Activated CD4-positive, alpha-beta T cell treated with anti-CD3 and anti-CD28 coated beads, Interleukin-2, amount 10 ng/mL, durations not matched to agents 24 days and 14 days (primary cell): ENCODE measurements around the gene HNRNPLL. TPM values are rescaled to one million over a fixed set of nuclear protein-coding genes. Genes with fewer than 3 reads are reported as not detected.

ENCODE experiments used
- DNase-seq: peaks from one replicate; pipeline ENCODE4 v3.0.0; 2022
- H3K27ac Mint-ChIP-seq: one replicate; pipeline ENCODE4 v1.8.0; 2022; ENCODE audit warnings: mild to moderate bottlenecking, mixed read lengths
- H3K27me3 Mint-ChIP-seq: one replicate; pipeline ENCODE4 v1.8.0; 2022; ENCODE audit warnings: mixed read lengths
- H3K36me3 Mint-ChIP-seq: one replicate; pipeline ENCODE4 v1.8.0; 2022; ENCODE audit warnings: low read depth, mild to moderate bottlenecking, mixed read lengths
- H3K4me1 Mint-ChIP-seq: one replicate; pipeline ENCODE4 v1.8.0; 2021; ENCODE audit warnings: mixed read lengths
- H3K4me3 Mint-ChIP-seq: one replicate; pipeline ENCODE4 v1.8.0; 2022; ENCODE audit warnings: mild to moderate bottlenecking, moderate library complexity, mixed read lengths
- H3K9me3 Mint-ChIP-seq: one replicate; pipeline ENCODE4 v1.8.0; 2021; ENCODE audit warnings: mixed read lengths
- intact Hi-C: fragments of 100-400 bp; cut with micrococcal nuclease; formaldehyde crosslinking; loops from one replicate; pipeline ENCODE4 v1.15.1; 2023
- total RNA-seq: library from RNA; stranded (reverse); gene quantifications from 2 replicates; pipeline ENCODE4 v1.2.3, GENCODE V29; 2022

The HNRNPLL gene
- total RNA-seq, 1 donor from 2014 or later, result 80.3 TPM

DNA sequence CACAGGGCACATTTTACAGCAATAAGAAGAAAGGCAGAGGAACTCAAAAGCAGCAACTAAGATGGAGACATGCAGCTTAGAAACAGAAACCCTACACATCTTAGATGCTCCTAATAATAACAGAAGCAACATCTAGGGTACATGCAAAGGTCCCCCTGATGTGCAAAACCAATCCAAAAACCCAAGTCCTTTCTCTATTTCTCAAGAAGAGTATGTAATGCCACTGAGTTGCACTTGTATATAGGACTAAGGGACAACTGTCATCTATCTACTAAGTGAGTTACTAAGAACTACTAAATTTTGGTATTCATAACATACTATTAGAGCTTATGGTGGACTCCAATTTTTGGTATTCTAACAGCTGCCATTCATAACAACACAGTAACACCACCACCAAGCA, 28.4 kb downstream of the HNRNPLL start:
- peaks cover 58% of the 10 kb centered on the region for H3K36me3 Mint-ChIP-seq
- H3K27me3 Mint-ChIP-seq, result no peaks in the 10 kb centered on the region
- intact Hi-C loops, result no loop called here
- no peak for DNase-seq
- peak overlapping the region; percentile 15 for H3K27ac Mint-ChIP-seq
- H3K4me3 Mint-ChIP-seq, result no peak overlapping the region
- H3K4me1 Mint-ChIP-seq, result peaks cover 30% of the 10 kb centered on the region
- no peaks in the 10 kb centered on the region for H3K9me3 Mint-ChIP-seq

DNA sequence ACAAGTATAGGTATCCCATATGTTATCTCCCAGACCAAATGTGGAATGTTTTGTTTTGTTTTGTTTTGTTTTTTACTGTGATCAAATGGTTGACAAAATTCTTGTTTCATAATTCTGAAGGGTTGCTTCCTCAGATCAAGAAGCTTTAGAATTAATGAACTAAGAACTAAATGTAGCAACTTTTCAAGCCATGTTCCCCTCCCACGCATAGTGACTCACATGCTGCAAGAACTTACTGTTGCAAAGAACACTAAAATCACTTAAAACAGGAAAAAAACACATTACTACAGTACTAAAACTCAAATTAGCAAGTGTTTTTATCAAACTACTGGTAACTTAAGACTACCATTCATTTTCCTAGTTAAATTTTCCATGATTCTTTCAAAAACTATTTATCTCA, 30.6 kb downstream of the HNRNPLL start:
- H3K9me3 Mint-ChIP-seq, result no peaks in the 10 kb centered on the region
- no peak for DNase-seq
- H3K4me3 Mint-ChIP-seq, result peak overlapping the region; percentile 37
- peaks cover 26% of the 10 kb centered on the region for H3K4me1 Mint-ChIP-seq
- H3K27ac Mint-ChIP-seq, result peak overlapping the region; percentile 61
- peaks cover 62% of the 10 kb centered on the region for H3K36me3 Mint-ChIP-seq
- no peaks in the 10 kb centered on the region for H3K27me3 Mint-ChIP-seq
- intact Hi-C loops, result loop anchor here (1.0 kb wide), 1 partner anchor 10 kb away; no protein-coding TSS in a partner anchor

DNA sequence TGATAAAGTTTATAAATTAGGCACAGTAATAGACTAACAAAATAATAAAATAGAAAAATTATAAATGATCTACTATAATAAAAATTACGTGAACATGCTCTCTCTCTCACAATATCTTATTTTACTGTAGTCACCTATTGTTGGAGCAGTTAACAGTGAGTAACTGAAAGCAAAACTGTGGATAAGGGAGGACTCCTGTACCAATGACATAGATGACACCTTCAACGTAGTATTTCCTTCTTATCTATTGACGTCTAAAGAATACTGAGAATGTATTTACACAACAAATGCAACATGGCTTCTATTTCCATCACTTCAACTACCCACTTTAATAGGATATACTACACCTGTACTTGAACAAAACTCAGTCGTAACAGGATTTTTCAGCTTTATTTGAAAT, 31.5 kb downstream of the HNRNPLL start:
- Mint-ChIP-seq H3K27ac (no peak overlapping the region), H3K4me1 (peaks cover 22% of the 10 kb centered on the region), H3K4me3 (no peak overlapping the region), H3K27me3 (no peaks in the 10 kb centered on the region), H3K36me3 (peaks cover 58% of the 10 kb centered on the region), H3K9me3 (no peaks in the 10 kb centered on the region)
- no peak for DNase-seq
- intact Hi-C loops, result no loop called here

DNA sequence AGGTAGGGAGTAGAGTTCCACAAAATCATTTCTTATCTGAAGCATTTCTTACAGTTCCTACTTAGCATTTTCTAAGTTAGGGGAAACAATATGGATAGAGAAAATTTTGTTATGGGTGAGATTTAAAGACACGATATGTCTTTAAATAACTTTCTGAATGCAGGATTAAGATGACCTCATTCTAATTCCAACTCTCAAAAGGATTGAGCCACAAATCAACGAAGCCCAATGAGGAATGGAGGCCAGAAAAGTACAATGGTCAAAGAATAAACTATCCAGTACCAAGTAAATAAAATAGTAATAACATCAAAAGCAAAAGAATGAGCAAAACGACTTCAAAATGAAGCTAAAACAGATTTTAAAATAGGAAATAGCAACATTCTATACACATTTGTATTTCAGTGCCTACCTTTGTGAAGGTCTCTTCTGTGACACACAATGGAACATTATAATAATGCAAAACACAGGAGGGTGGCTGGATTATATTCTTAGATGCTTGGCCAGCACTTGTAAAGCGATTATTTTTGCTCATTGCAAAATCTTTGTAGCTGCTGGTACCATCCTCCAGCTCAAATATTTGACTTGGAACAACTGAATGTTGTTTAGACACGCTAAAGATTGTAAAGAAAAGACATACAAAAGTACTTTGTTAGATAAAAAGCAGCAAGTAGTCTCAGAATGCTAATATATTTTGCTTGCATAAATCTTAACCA, 33.8 kb downstream of the HNRNPLL start:
- H3K27me3 Mint-ChIP-seq, result no peaks in the 10 kb centered on the region
- no peak overlapping the region for H3K27ac Mint-ChIP-seq
- H3K4me3 Mint-ChIP-seq, result no peak overlapping the region
- intact Hi-C loops, result no loop called here
- peaks cover 53% of the 10 kb centered on the region for H3K36me3 Mint-ChIP-seq
- DNase-seq, result no peak
- peaks cover 14% of the 10 kb centered on the region for H3K4me1 Mint-ChIP-seq
- no peaks in the 10 kb centered on the region for H3K9me3 Mint-ChIP-seq

- intact Hi-C loops, result no loop called here
- Mint-ChIP-seq H3K4me3 (no peak overlapping the region), H3K9me3 (no peaks in the 10 kb centered on the region), H3K27me3 (no peaks in the 10 kb centered on the region), H3K36me3 (peaks cover 51% of the 10 kb centered on the region), H3K27ac (no peak overlapping the region), H3K4me1 (peaks cover 4% of the 10 kb centered on the region)
- DNase-seq, result no peak
Observed at GRCh38 chr2:38565333-38565732, 37.4 kb downstream of the HNRNPLL start.

DNA sequence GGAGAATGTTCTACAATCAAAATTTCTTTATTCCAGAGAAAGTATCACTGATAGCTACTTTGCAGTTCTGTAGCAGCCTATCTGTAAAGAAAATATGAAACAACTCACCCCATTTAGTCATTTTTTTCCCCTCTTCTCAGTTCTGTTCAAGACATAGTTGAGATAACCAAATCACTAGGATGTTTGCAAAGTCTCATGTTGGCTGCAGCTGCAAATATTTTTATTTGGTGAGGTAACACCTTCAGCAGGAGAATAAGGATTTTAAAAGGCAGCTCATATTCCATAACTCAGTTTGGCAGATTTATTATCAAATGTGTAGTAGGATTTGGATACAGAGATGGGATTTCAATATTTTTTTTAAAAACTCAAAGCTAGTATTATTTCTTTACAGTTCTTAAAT, 41.0 kb downstream of the HNRNPLL start:
- Mint-ChIP-seq H3K4me1 (no peaks in the 10 kb centered on the region), H3K9me3 (no peaks in the 10 kb centered on the region), H3K36me3 (peaks cover 34% of the 10 kb centered on the region), H3K27me3 (no peaks in the 10 kb centered on the region), H3K27ac (no peak overlapping the region), H3K4me3 (no peak overlapping the region)
- intact Hi-C loops, result loop anchor here (1.0 kb wide), 1 partner anchor 11 kb away; no protein-coding TSS in a partner anchor
- no peak for DNase-seq

DNA sequence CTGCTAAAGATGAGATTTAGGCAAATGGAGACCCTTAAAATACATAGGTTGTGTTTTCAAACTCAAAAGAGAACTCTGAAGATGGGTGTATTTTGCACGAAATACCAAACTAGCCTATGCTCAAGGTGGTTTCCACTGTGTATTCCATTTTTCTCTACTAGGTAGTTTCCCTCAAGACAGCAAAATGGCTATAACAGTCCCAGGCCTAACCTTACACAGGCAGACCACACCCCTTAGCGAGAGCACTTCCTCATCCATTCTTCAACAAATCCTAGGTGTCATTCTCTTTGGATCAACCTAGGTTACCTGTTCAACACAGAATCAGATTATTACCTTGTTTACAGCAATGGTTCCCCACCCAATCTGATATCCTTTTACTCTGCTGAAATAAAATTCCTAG, 42.6 kb downstream of the HNRNPLL start:
- no peaks in the 10 kb centered on the region for H3K9me3 Mint-ChIP-seq
- DNase-seq, result no peak
- peaks cover 31% of the 10 kb centered on the region for H3K36me3 Mint-ChIP-seq
- no peak overlapping the region for H3K4me3 Mint-ChIP-seq
- intact Hi-C loops, result no loop called here
- H3K27me3 Mint-ChIP-seq, result no peaks in the 10 kb centered on the region
- no peak overlapping the region for H3K27ac Mint-ChIP-seq
- no peaks in the 10 kb centered on the region for H3K4me1 Mint-ChIP-seq

GRCh38 chr2:38557981-38558380, 44.7 kb downstream of the HNRNPLL start:
- Mint-ChIP-seq H3K36me3 (peaks cover 26% of the 10 kb centered on the region), H3K4me3 (no peak overlapping the region), H3K9me3 (no peaks in the 10 kb centered on the region), H3K27ac (no peak overlapping the region), H3K27me3 (no peaks in the 10 kb centered on the region), H3K4me1 (no peaks in the 10 kb centered on the region)
- DNase-seq, result no peak
- intact Hi-C loops, result no loop called here

DNA sequence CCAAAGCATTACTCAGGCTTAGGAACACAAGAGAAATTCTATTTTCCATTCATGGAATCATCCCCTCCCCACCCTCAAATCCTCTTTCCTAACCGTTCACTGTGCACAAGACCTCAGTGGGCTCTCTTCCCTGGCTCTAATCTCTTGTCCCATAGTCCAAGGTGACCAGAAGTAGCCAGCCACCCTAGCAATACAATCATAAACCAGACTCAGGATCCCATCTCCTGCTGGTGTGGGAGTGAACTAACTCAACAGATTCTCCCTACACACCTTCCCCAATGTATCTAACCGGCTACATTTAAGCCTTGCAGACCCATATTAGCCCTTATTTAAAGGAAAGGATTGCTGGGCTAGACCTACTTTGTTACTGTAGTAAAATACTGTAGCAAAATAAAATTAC, 45.5 kb downstream of the HNRNPLL start:
- Mint-ChIP-seq H3K36me3 (peaks cover 28% of the 10 kb centered on the region), H3K27me3 (no peaks in the 10 kb centered on the region), H3K27ac (no peak overlapping the region), H3K9me3 (no peaks in the 10 kb centered on the region), H3K4me3 (no peak overlapping the region), H3K4me1 (peaks cover 3% of the 10 kb centered on the region)
- intact Hi-C loops, result no loop called here
- DNase-seq, result no peak

GRCh38 chr2:38556006-38556801, 46.5 kb downstream of the HNRNPLL start:
- H3K9me3 Mint-ChIP-seq, result no peaks in the 10 kb centered on the region
- peaks cover 21% of the 10 kb centered on the region for H3K36me3 Mint-ChIP-seq
- no peak for DNase-seq
- no peaks in the 10 kb centered on the region for H3K27me3 Mint-ChIP-seq
- intact Hi-C loops, result no loop called here
- H3K4me3 Mint-ChIP-seq, result no peak overlapping the region
- H3K4me1 Mint-ChIP-seq, result peaks cover 9% of the 10 kb centered on the region
- H3K27ac Mint-ChIP-seq, result no peak overlapping the region

DNA sequence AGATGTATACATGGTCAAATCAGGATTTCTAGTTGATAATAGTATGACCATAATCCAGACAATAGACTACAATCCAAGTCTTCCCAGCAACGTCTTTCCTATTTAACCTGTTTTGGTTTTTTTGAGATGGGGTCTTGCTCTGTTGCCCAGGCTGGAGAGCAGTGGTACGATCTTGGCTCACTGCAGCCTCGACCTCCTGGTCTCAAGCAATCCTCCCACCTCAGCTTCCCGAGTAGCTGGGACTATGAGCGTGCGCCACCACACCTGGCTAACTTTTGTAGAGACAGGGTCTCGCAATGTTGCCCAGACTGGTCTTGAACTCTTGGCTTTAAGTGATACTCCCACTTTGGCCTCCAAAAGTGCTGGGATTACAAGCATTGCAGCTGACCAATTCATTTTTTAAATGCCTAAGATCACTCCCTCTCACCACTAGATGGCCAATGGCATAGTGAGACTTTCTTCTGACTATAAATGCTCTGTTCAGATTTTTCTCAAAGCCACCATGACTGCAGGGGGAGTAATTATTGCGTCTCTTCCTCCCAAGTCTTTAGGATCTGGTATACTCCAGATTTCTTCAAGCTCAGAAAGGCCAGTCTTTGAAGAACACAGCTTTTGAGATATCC, 47.6 kb downstream of the HNRNPLL start:
- Mint-ChIP-seq H3K9me3 (no peaks in the 10 kb centered on the region), H3K27ac (no peak overlapping the region), H3K4me1 (peaks cover 9% of the 10 kb centered on the region), H3K4me3 (no peak overlapping the region), H3K27me3 (no peaks in the 10 kb centered on the region), H3K36me3 (peaks cover 21% of the 10 kb centered on the region)
- no peak for DNase-seq
- intact Hi-C loops, result no loop called here

GRCh38 chr2:38553554-38553953, 49.2 kb downstream of the HNRNPLL start:
- Mint-ChIP-seq H3K36me3 (peaks cover 17% of the 10 kb centered on the region), H3K4me3 (no peak overlapping the region), H3K27ac (no peak overlapping the region), H3K9me3 (no peaks in the 10 kb centered on the region), H3K4me1 (peaks cover 11% of the 10 kb centered on the region), H3K27me3 (no peaks in the 10 kb centered on the region)
- intact Hi-C loops, result no loop called here
- DNase-seq, result no peak

DNA sequence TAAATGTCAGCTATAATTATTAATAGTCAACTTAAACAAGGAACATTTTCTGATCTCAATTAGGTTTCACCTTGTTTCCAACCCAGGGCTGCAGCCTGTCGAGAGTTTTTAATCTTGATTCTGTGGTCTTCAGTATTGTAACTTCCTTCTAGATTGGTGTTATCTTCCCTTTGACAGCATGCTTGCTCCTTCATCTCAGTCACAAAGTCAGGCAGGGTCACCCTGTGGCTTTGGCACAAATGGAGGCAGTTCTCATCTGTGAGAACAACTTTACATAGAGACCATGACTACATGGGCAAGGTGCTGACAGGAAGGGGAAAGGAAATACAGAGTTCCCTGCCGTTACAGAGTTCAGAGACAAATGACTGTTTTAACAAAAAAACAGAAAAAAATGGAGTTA, 50.5 kb downstream of the HNRNPLL start:
- intact Hi-C loops, result no loop called here
- no peak for DNase-seq
- Mint-ChIP-seq H3K4me1 (peaks cover 11% of the 10 kb centered on the region), H3K4me3 (no peak overlapping the region), H3K27me3 (no peaks in the 10 kb centered on the region), H3K9me3 (no peaks in the 10 kb centered on the region), H3K27ac (peak overlapping the region; percentile 64), H3K36me3 (peaks cover 16% of the 10 kb centered on the region)

DNA sequence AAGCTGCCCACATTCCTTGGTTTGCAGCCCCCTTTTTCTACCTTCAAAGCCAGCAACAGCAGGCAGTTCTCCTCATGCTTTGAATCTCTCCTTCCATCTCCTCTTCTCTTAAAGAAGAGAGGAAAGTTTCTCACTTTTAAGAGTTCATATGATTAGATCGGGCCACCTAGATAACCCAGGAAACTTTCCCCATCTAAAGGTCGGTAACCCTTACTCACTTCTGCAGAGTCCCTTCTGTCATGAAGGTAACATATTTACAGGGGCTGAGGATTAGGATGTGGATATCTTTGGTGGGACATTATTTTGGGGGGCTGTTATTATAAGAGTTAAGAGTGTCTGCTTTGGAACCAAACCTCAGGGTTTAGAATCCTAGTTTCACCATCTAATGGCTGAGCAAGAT, 51.0 kb downstream of the HNRNPLL start:
- H3K27ac Mint-ChIP-seq, result no peak overlapping the region
- H3K4me3 Mint-ChIP-seq, result no peak overlapping the region
- peaks cover 16% of the 10 kb centered on the region for H3K36me3 Mint-ChIP-seq
- intact Hi-C loops, result no loop called here
- H3K27me3 Mint-ChIP-seq, result no peaks in the 10 kb centered on the region
- no peaks in the 10 kb centered on the region for H3K9me3 Mint-ChIP-seq
- peaks cover 12% of the 10 kb centered on the region for H3K4me1 Mint-ChIP-seq
- no peak for DNase-seq
